A549 (cell line): ENCODE data around the gene GSG1L. TPM values are rescaled to one million over a fixed set of nuclear protein-coding genes. Genes with fewer than 3 reads are reported as not detected.
A peak's percentile ranks its signal among the peaks of the same experiment; 100 is the strongest.

Experiments
- ATAC-seq, 2 experiments: fragments of 200-7000 bp in 1 of 2; fragments of >200 bp in 1 of 2; cut with Nextera tagmentation in 1 of 2; cut with Tn5 transposase in 1 of 2; 3 replicates each; pipeline versions ENCODE4 v1.8.0 to v1.9.1; 2018 to 2020; ENCODE audit warnings: mild to moderate bottlenecking in 1 of 2, moderate library complexity in 1 of 2
- CTCF ChIA-PET: fragments of 300-600 bp; sonication (Branson Sonifier 250); formaldehyde crosslinking; extraction: SDS; loops from one replicate; lab custom pipeline; 2021; ENCODE audit warnings: antibody characterized with exemption, inconsistent platforms; lab: Yijun Ruan, JAX
- POLR2A ChIA-PET: fragments of 350-600 bp; formaldehyde crosslinking; extraction: SDS; loops from one replicate; lab custom pipeline; 2021; ENCODE audit warnings: antibody characterized with exemption, inconsistent platforms; lab: Yijun Ruan, JAX
- DNase-seq, 2 experiments: peaks; one replicate each; pipeline versions ENCODE4 v3.0.0 to v3.0.0-alpha.2; 2011 to 2016; ENCODE audit warnings: low read depth in 1 of 2, low spot score in 1 of 2
- FAIRE-seq: peaks from 2 replicates; lab custom pipeline; 2011; peaks lifted over from hg19 to GRCh38; lab: Jason Lieb, UNC
- H3K27ac ChIP-seq, 2 experiments: fragments of >200 bp; sonication (Bioruptor Twin); formaldehyde crosslinking; 3 replicates each; pipeline ENCODE4 v1.5.1; 2016 to 2017
- H3K4me1 ChIP-seq: fragments of >200 bp; sonication (Bioruptor Twin); formaldehyde crosslinking; 3 replicates; pipeline ENCODE4 v1.6.1; 2016
- H3K4me2 ChIP-seq: fragments of >200 bp; sonication (Bioruptor Twin); formaldehyde crosslinking; 3 replicates; pipeline ENCODE4 v1.6.1; 2016
- H3K4me3 ChIP-seq: fragments of >200 bp; sonication (Bioruptor Twin); formaldehyde crosslinking; 3 replicates; pipeline ENCODE4 v1.5.1; 2016
- H3K9me3 ChIP-seq: fragments of >200 bp; sonication (Bioruptor Twin); formaldehyde crosslinking; 3 replicates; pipeline ENCODE4 v1.6.1; 2016
- ATOH8 ChIP-seq: fragments of 250-450 bp; sonication (Bioruptor Pico); IDR thresholded peaks from 2 replicates; pipeline ENCODE4 v1.5.0; 2020; ENCODE audit warnings: low read depth, mild to moderate bottlenecking, moderate library complexity
- BCL3 ChIP-seq: fragments of >200 bp; sonication (Bioruptor Twin); formaldehyde crosslinking; IDR thresholded peaks from 3 replicates; pipeline ENCODE4 v1.6.1; 2016
- CBX8 ChIP-seq: fragments of 200-600 bp; sonication (generic); IDR thresholded peaks from 2 replicates; pipeline ENCODE4 v1.6.1; 2016
- CHD2 ChIP-seq: fragments of 150-350 bp; IDR thresholded peaks from 2 replicates; pipeline ENCODE4 v1.6.1; 2014; ENCODE audit warnings: low read length; ENCODE audit not compliant: partially characterized antibody
- CTCF ChIP-seq: fragments of >200 bp; sonication (Bioruptor Twin); formaldehyde crosslinking; IDR thresholded peaks from 3 replicates; pipeline ENCODE4 v1.5.1; 2016
- E2F6 ChIP-seq: IDR thresholded peaks from 2 replicates; pipeline ENCODE4 v1.6.1; 2012; ENCODE audit warnings: low read depth, borderline replicate concordance
- EHF ChIP-seq: fragments of 250-450 bp; sonication (Bioruptor Pico); IDR thresholded peaks from 2 replicates; pipeline ENCODE4 v1.5.0; 2020; ENCODE audit warnings: mild to moderate bottlenecking
- EHMT2 ChIP-seq: fragments of 200-600 bp; sonication (generic); IDR thresholded peaks from 2 replicates; pipeline ENCODE4 v1.6.1; 2016; ENCODE audit warnings: antibody characterized with exemption, low read depth, mild to moderate bottlenecking, moderate library complexity
- ESRRA ChIP-seq: fragments of 150-350 bp; IDR thresholded peaks from 2 replicates; pipeline ENCODE4 v1.6.1; 2014; ENCODE audit warnings: mild to moderate bottlenecking, low read length, borderline replicate concordance
- FOSB ChIP-seq: fragments of 250-450 bp; sonication (Bioruptor Pico); IDR thresholded peaks from 2 replicates; pipeline ENCODE4 v1.5.0; 2020; ENCODE audit warnings: mild to moderate bottlenecking, moderate library complexity
- HDAC2 ChIP-seq: fragments of 200-600 bp; sonication (generic); IDR thresholded peaks from 2 replicates; pipeline ENCODE4 v1.6.1; 2016
- HEYL ChIP-seq: fragments of 250-450 bp; sonication (Bioruptor Pico); IDR thresholded peaks from 2 replicates; pipeline ENCODE4 v1.8.0; 2021; ENCODE audit warnings: mild to moderate bottlenecking, moderate library complexity
- HMGXB4 ChIP-seq: fragments of 250-450 bp; sonication (Bioruptor Pico); IDR thresholded peaks from 2 replicates; pipeline ENCODE4 v1.5.0; 2021; ENCODE audit warnings: mild to moderate bottlenecking, moderate library complexity, borderline replicate concordance
- HOXB13 ChIP-seq: fragments of 250-450 bp; sonication (Bioruptor Pico); IDR thresholded peaks from 2 replicates; pipeline ENCODE4 v1.5.0; 2020; ENCODE audit warnings: low read depth, mild to moderate bottlenecking, moderate library complexity
- KDM1A ChIP-seq: fragments of 200-600 bp; sonication (generic); IDR thresholded peaks from 2 replicates; pipeline ENCODE4 v1.6.1; 2016; ENCODE audit warnings: low read depth, mild to moderate bottlenecking
- KDM5A ChIP-seq: fragments of 200-600 bp; sonication (generic); IDR thresholded peaks from 2 replicates; pipeline ENCODE4 v1.6.1; 2016; ENCODE audit warnings: antibody characterized with exemption, mild to moderate bottlenecking
- MAFK ChIP-seq: fragments of 450-650 bp; IDR thresholded peaks from 2 replicates; pipeline ENCODE4 v1.6.1; 2014; ENCODE audit not compliant: partially characterized antibody
- MAZ ChIP-seq: fragments of 150-350 bp; IDR thresholded peaks from 2 replicates; pipeline ENCODE4 v1.6.1; 2014; ENCODE audit warnings: antibody characterized with exemption, low read depth, low read length, borderline replicate concordance
- MYC ChIP-seq: IDR thresholded peaks from 2 replicates; pipeline ENCODE4 v1.6.1; 2012; ENCODE audit warnings: mild to moderate bottlenecking, inconsistent platforms, low read length, improper control_type of control experiment, borderline replicate concordance
- NFE2L2 ChIP-seq: fragments of 150-350 bp; conservative IDR thresholded peaks from 2 replicates; pipeline ENCODE4 v1.6.1; 2014; ENCODE audit warnings: low read length
- NR3C1 ChIP-seq: fragments of >200 bp; sonication (Bioruptor Twin); formaldehyde crosslinking; IDR thresholded peaks from 3 replicates; pipeline ENCODE4 v1.6.1; 2017
- POLR2A ChIP-seq: IDR thresholded peaks from 2 replicates; pipeline ENCODE4 v1.6.1; 2012; ENCODE audit warnings: mild to moderate bottlenecking, low read length
- POLR2AphosphoS2 ChIP-seq: conservative IDR thresholded peaks from 2 replicates; pipeline ENCODE4 v1.6.1; 2012; ENCODE audit warnings: low read length, improper control_type of control experiment, inconsistent platforms
- RAD21 ChIP-seq, 2 experiments: fragments of >200 bp in 1 of 2; sonication (Bioruptor Twin) in 1 of 2; formaldehyde crosslinking in 1 of 2; IDR thresholded peaks in 1 of 2; conservative IDR thresholded peaks in 1 of 2; 2 replicates in 1 of 2; 3 replicates in 1 of 2; pipeline ENCODE4 v1.6.1; 2012 to 2018; ENCODE audit warnings: inconsistent platforms in 1 of 2
- RCOR1 ChIP-seq: fragments of 150-350 bp; IDR thresholded peaks from 2 replicates; pipeline ENCODE4 v1.6.1; 2014; ENCODE audit warnings: antibody characterized with exemption, low read length, low read depth
- RFX5 ChIP-seq: fragments of 450-650 bp; IDR thresholded peaks from 2 replicates; pipeline ENCODE4 v1.7.1; 2014; ENCODE audit warnings: antibody characterized with exemption, mild to moderate bottlenecking, moderate library complexity
- TFCP2L1 ChIP-seq: fragments of 250-450 bp; sonication (Bioruptor Pico); IDR thresholded peaks from 2 replicates; pipeline ENCODE4 v1.5.0; 2021; ENCODE audit warnings: mild to moderate bottlenecking
- TP53 ChIP-seq: fragments of 250-450 bp; sonication (Bioruptor Pico); IDR thresholded peaks from 2 replicates; pipeline ENCODE4 v1.5.0; 2021; ENCODE audit warnings: mild to moderate bottlenecking, moderate library complexity
- ZFP36 ChIP-seq: fragments of 450-650 bp; IDR thresholded peaks from 2 replicates; pipeline ENCODE4 v1.6.1; 2014; ENCODE audit warnings: borderline replicate concordance; ENCODE audit not compliant: partially characterized antibody
- ZNF302 ChIP-seq: fragments of 250-450 bp; sonication (Bioruptor Pico); IDR thresholded peaks from 2 replicates; pipeline ENCODE4 v1.9.0; 2021; ENCODE audit warnings: inconsistent platforms, mild to moderate bottlenecking, moderate library complexity
- WGBS: methylation state at CpG from one replicate; pipeline ENCODE4 v1.1.6; 2017; ENCODE audit errors: missing lambda C conversion rate; 5-methylcytosine and 5-hydroxymethylcytosine counted together
- polyA plus RNA-seq, 4 experiments: library from polyadenylated mRNA; depleted of rRNA in 3 of 4; stranded (reverse); fragments of >200 nt; fragmentation: RNase III in 1 of 4; extraction: RNeasy Plus Mini Kit Qiagen cat#74134 plus additional on column Dnase treatment in 1 of 4; gene quantifications; 2 replicates in 3 of 4; 3 replicates in 1 of 4; pipeline ENCODE4 v1.2.3, GENCODE V29; 2011 to 2017

The GSG1L gene
- polyA plus RNA-seq, 2 of the 4 experiments (the other 2 are of a cell fraction): not detected

GRCh38 chr16:27811881-27812280 is 251.6 kb downstream of the GSG1L start:
- Histone ChIP-seq H3K4me1 (no peaks in the 10 kb centered on the region), H3K9me3 (peaks cover 8% of the 10 kb centered on the region; the same call in 2 of the 3 replicates), H3K4me3 (no peak overlapping the region), H3K4me2 (no peak overlapping the region), H3K27ac (no peak overlapping the region)
- DNase-seq (no peak), FAIRE-seq (no peak), ATAC-seq (no peak)
- POLR2A ChIA-PET: no interaction called here
- TF ChIP-seq MAZ (no peak), ZFP36 (no peak), NR3C1 (no peak), EHF (CRISPR knock-in tag) (no peak), RFX5 (no peak), FOSB (CRISPR knock-in tag) (no peak), HEYL (CRISPR knock-in tag) (no peak), POLR2AphosphoS2 (no peak), MAFK (no peak), CHD2 (no peak), HMGXB4 (no peak), RCOR1 (no peak), KDM5A (no peak), E2F6 (no peak), POLR2A (no peak), RAD21 (conservative IDR thresholded peaks at IDR 0.05 in 1 of 2, IDR thresholded peaks at IDR 0.05 in 1 of 2) (no peak), ZNF302 (no peak), NFE2L2 (no peak), HDAC2 (no peak)
- 14% methylated on average over 3 of the region's 3 CpGs for WGBS
- CTCF ChIA-PET: no interaction called here

- Histone ChIP-seq H3K4me3 (no peak overlapping the region), H3K9me3 (peaks cover 4% of the 10 kb centered on the region; the same call in 2 of the 3 replicates), H3K27ac (no peak overlapping the region), H3K4me1 (no peaks in the 10 kb centered on the region), H3K4me2 (no peak overlapping the region)
- 5% methylated on average over 2 of the region's 5 CpGs for WGBS
- CTCF ChIA-PET: interaction anchor here (1.0 kb wide), 1 partner anchor 14 kb away, joined by 3 read pairs; no protein-coding TSS in a partner anchor
- POLR2A ChIA-PET: no interaction called here
- DNase-seq (no peak), FAIRE-seq (no peak), ATAC-seq (peak; percentile 48 to 61; a peak in 4 of 6 replicates)
- TF ChIP-seq CBX8 (no peak), E2F6 (no peak), EHMT2 (no peak), TFCP2L1 (CRISPR knock-in tag) (no peak)
These were observed 256.5 kb downstream of the GSG1L start for GRCh38 chr16:27806986-27807385.

GRCh38 chr16:27806388-27806787 is 257.1 kb downstream of the GSG1L start:
- POLR2A ChIA-PET: no interaction called here
- Histone ChIP-seq H3K9me3 (peaks cover 4% of the 10 kb centered on the region; the same call in 2 of the 3 replicates), H3K27ac (no peak overlapping the region), H3K4me1 (no peaks in the 10 kb centered on the region), H3K4me3 (no peak overlapping the region), H3K4me2 (no peak overlapping the region)
- DNase-seq (no peak), FAIRE-seq (no peak), ATAC-seq (peak; percentile 33 to 46; a peak in 3 of 6 replicates)
- CTCF ChIA-PET: interaction anchor here (1.0 kb wide), 1 partner anchor 13 kb away, joined by 3 read pairs; no protein-coding TSS in a partner anchor
- TF ChIP-seq MYC: no peak
- TF ChIP-seq BCL3: no peak
- no peak for TF ChIP-seq KDM1A
- no peak for TF ChIP-seq CTCF
- TF ChIP-seq POLR2A: no peak
- TF ChIP-seq ESRRA: no peak
- no peak for TF ChIP-seq CBX8
- no peak for TF ChIP-seq NFE2L2
- no peak for TF ChIP-seq HOXB13 (CRISPR knock-in tag)
- TF ChIP-seq ATOH8 (CRISPR knock-in tag): no peak
- TF ChIP-seq TP53 (CRISPR knock-in tag): no peak
